Mesothelial cell of epicardium (in vitro differentiated cells): Measurements from ENCODE around the gene FRY. TPM values are rescaled to one million over a fixed set of nuclear protein-coding genes. Genes with fewer than 3 reads are reported as not detected.
"Not testable (repeated sequence)": the region's sequence is repeated elsewhere in the genome, so short reads cannot be mapped to it uniquely, and the experiment has no call there.

Experiments
- DNase-seq, 2 experiments: peaks; one replicate each; pipeline ENCODE4 v3.0.0; 2021; ENCODE audit warnings: low spot score in 2 of 2; ENCODE audit not compliant: unreplicated experiment in 2 of 2
- H3K27ac Mint-ChIP-seq: 2 replicates; pipeline ENCODE4 v1.8.0; 2021; ENCODE audit warnings: mixed read lengths
- H3K27me3 Mint-ChIP-seq: 2 replicates; pipeline ENCODE4 v1.8.0; 2021; ENCODE audit warnings: low read depth, mixed read lengths
- H3K36me3 Mint-ChIP-seq: 2 replicates; pipeline ENCODE4 v1.8.0; 2021; ENCODE audit warnings: mixed read lengths
- H3K4me1 Mint-ChIP-seq: 2 replicates; pipeline ENCODE4 v1.8.0; 2021; ENCODE audit warnings: mixed read lengths
- H3K4me3 Mint-ChIP-seq: 2 replicates; pipeline ENCODE4 v1.8.0; 2021; ENCODE audit warnings: mild to moderate bottlenecking, moderate library complexity, mixed read lengths
- H3K9me3 Mint-ChIP-seq: 2 replicates; pipeline ENCODE4 v1.8.0; 2021; ENCODE audit warnings: mixed read lengths
- total RNA-seq: library from RNA; stranded (reverse); gene quantifications from 3 replicates; pipeline ENCODE4 v1.2.1, GENCODE V29; 2021
- TF ChIP-seq, protein P1 (sequence below): fragments of 200-600 bp; sonication (generic); IDR thresholded peaks from one replicate; pipeline ENCODE4 v1.5.0; 2021; ENCODE audit warnings: antibody characterized with exemption; ENCODE audit not compliant: unreplicated experiment

FRY gene
- 18.1 to 20.1 TPM (median 18.4 TPM) in 3 replicates for total RNA-seq

- H3K4me3 Mint-ChIP-seq = peak within 1 kb of the TSS; percentile 95
- H3K27ac Mint-ChIP-seq = peak within 1 kb of the TSS; percentile 91
- TF ChIP-seq, protein P1, sequence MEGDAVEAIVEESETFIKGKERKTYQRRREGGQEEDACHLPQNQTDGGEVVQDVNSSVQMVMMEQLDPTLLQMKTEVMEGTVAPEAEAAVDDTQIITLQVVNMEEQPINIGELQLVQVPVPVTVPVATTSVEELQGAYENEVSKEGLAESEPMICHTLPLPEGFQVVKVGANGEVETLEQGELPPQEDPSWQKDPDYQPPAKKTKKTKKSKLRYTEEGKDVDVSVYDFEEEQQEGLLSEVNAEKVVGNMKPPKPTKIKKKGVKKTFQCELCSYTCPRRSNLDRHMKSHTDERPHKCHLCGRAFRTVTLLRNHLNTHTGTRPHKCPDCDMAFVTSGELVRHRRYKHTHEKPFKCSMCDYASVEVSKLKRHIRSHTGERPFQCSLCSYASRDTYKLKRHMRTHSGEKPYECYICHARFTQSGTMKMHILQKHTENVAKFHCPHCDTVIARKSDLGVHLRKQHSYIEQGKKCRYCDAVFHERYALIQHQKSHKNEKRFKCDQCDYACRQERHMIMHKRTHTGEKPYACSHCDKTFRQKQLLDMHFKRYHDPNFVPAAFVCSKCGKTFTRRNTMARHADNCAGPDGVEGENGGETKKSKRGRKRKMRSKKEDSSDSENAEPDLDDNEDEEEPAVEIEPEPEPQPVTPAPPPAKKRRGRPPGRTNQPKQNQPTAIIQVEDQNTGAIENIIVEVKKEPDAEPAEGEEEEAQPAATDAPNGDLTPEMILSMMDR = no peak
- H3K27me3 Mint-ChIP-seq = no peaks in the 10 kb centered on the region
- DNase-seq = peak; percentile 40 to 72
- no peaks in the 10 kb centered on the region for H3K9me3 Mint-ChIP-seq
- peaks cover 40% of the 10 kb centered on the region for H3K4me1 Mint-ChIP-seq
- no peaks in the 10 kb centered on the region for H3K36me3 Mint-ChIP-seq
These were observed at the start of gene FRY for GRCh38 chr13:32031025-32031814. Gene FRY, plus strand, starts transcription at chr13:32031774. Its CDS starts 22 bp downstream, at chr13:32031796.

GRCh38 chr13:31982124-31982523, 49.5 kb upstream of the FRY start:
- no peak overlapping the region for H3K4me3 Mint-ChIP-seq
- TF ChIP-seq, protein P1 = no peak
- no peak for DNase-seq
- peaks cover 6% of the 10 kb centered on the region for H3K4me1 Mint-ChIP-seq
- H3K9me3 Mint-ChIP-seq = no peaks in the 10 kb centered on the region
- H3K27me3 Mint-ChIP-seq = no peaks in the 10 kb centered on the region
- H3K36me3 Mint-ChIP-seq = no peaks in the 10 kb centered on the region
- H3K27ac Mint-ChIP-seq = no peak overlapping the region

DNA sequence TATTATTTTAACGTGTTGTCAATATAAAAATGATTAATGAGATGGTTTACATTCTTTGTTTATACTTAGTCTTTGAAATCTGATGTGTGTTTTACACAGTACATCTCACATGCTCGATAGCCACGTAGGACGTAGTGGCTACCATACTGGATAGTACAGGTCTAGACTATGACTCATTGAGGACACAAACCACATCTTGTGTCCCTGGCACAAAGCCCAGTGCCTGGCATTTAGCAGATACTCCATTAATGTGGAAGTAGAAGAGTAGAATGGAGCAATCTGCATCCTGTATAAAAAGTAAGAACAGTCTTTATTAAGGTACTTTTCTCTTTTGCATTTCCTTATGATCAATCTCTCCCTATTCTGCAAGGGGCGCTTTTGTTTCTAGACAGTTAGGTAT, 49.0 kb upstream of the FRY start:
- H3K36me3 Mint-ChIP-seq = no peaks in the 10 kb centered on the region
- TF ChIP-seq, protein P1 = no peak
- H3K27ac Mint-ChIP-seq = no peak overlapping the region
- DNase-seq = no peak
- peaks cover 6% of the 10 kb centered on the region for H3K4me1 Mint-ChIP-seq
- H3K9me3 Mint-ChIP-seq = no peaks in the 10 kb centered on the region
- no peak overlapping the region for H3K4me3 Mint-ChIP-seq
- H3K27me3 Mint-ChIP-seq = no peaks in the 10 kb centered on the region

- not testable (repeated sequence) for DNase-seq, H3K27me3 Mint-ChIP-seq, H3K27ac Mint-ChIP-seq, H3K36me3 Mint-ChIP-seq, H3K4me3 Mint-ChIP-seq, H3K9me3 Mint-ChIP-seq, H3K4me1 Mint-ChIP-seq
These were observed 47.9 kb upstream of the FRY start for GRCh38 chr13:31983696-31984095.

- not testable (repeated sequence) for H3K4me3 Mint-ChIP-seq, H3K4me1 Mint-ChIP-seq, H3K27ac Mint-ChIP-seq, H3K9me3 Mint-ChIP-seq, DNase-seq, H3K27me3 Mint-ChIP-seq, H3K36me3 Mint-ChIP-seq
These were observed 47.2 kb upstream of the FRY start for GRCh38 chr13:31984388-31984787.

DNA sequence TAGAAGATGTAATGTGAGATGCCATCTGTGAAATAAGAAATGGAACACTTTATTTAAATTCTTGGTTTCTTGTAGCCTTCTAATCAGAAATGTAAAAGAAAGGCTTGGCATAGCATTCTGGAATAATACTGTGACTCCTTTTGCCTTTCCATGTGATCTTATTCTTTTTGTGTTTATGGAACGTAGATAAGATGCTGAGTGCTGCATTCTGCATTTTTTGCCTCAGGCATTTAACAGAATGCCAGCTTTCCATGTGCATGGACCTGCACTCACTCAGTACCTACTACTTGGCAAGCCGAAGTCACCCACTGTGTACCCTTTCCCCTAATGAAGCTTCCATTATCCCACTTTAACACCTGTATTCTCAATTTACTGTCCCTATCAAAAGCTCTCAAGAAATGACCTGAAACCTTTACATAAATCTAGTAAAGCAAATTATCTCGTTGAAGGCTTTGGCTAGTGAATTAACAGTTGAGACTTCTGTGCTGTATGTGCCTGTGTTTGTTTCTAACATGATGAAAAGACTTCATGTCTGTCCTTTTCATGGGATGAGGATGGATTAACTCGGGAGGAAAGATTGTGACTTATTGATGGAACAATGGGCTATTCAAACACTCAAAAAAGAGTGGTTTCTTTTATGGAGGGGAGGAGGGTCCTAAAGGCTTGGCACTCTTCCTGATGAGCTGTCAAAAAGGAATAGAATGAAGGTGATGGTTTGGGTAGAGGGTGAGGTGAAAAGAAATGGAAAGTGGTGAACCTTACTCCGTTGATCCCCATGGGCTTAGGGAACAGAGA, 44.7 kb upstream of the FRY start:
- peaks cover 2% of the 10 kb centered on the region for H3K4me1 Mint-ChIP-seq
- TF ChIP-seq, protein P1 = no peak
- H3K27me3 Mint-ChIP-seq = no peaks in the 10 kb centered on the region
- no peaks in the 10 kb centered on the region for H3K36me3 Mint-ChIP-seq
- no peak for DNase-seq
- H3K27ac Mint-ChIP-seq = no peak overlapping the region
- H3K9me3 Mint-ChIP-seq = peaks cover 3% of the 10 kb centered on the region
- no peak overlapping the region for H3K4me3 Mint-ChIP-seq
